ENCODE measurements around the gene FMO5. TPM values are rescaled to one million over a fixed set of nuclear protein-coding genes. Genes with fewer than 3 reads are reported as not detected.
"Not testable (repeated sequence)": the region's sequence is repeated elsewhere in the genome, so short reads cannot be mapped to it uniquely, and the experiment has no call there.

Gene FMO5
- total RNA-seq, 1 donor from 2014 or later = not detected

GRCh38 chr1:147236959-147237791 is 12.0 kb upstream of the FMO5 start:
- Mint-ChIP-seq H3K27ac (no peak overlapping the region), H3K27me3 (ENCODE audit: insufficient read depth) (peaks cover 3% of the 10 kb centered on the region), H3K4me3 (no peak overlapping the region), H3K36me3 (ENCODE audit: low read depth) (no peaks in the 10 kb centered on the region), H3K4me1 (ENCODE audit: low read depth) (peaks cover 3% of the 10 kb centered on the region), H3K9me3 (no peaks in the 10 kb centered on the region)
- intact Hi-C loops (cut with micrococcal nuclease) = no loop called here
- no peak for DNase-seq (ENCODE audit: low spot score)

DNA sequence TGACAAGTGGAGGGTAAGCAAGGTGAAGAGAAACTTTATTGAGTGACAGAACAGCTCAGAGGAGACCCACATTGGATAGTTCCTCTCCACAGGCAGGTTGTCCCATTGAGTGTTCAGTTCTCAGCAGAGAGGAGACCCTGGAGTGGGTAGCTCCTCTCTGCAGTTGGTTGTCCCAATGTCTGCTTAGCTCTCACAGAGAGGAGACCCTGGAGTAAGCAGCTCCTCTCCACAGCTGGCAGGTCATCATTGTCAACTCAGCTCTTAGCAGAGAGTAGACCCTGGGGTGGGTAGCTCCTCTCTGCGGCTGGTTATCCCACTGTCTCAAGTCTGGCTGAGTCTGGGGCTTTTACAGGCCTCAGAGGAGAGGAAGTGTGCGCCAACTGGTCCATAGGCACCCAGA is 11.3 kb upstream of the FMO5 start:
- Mint-ChIP-seq H3K4me1 (ENCODE audit: low read depth) (no peaks in the 10 kb centered on the region), H3K36me3 (ENCODE audit: low read depth) (no peaks in the 10 kb centered on the region), H3K9me3 (no peaks in the 10 kb centered on the region), H3K4me3 (no peak overlapping the region), H3K27ac (no peak overlapping the region), H3K27me3 (ENCODE audit: insufficient read depth) (peaks cover 3% of the 10 kb centered on the region)
- intact Hi-C loops (cut with micrococcal nuclease) = no loop called here
- no peak for DNase-seq (ENCODE audit: low spot score)

- Mint-ChIP-seq H3K27me3 (ENCODE audit: insufficient read depth) (peaks cover 7% of the 10 kb centered on the region), H3K9me3 (no peaks in the 10 kb centered on the region), H3K36me3 (ENCODE audit: low read depth) (no peaks in the 10 kb centered on the region), H3K4me1 (ENCODE audit: low read depth) (no peaks in the 10 kb centered on the region), H3K4me3 (no peak overlapping the region), H3K27ac (no peak overlapping the region)
- no peak for DNase-seq (ENCODE audit: low spot score)
- intact Hi-C loops (cut with micrococcal nuclease) = no loop called here
Measured at GRCh38 chr1:147235822-147236221, 10.7 kb upstream of the FMO5 start.

GRCh38 chr1:147233903-147234302 is 8.8 kb upstream of the FMO5 start:
- DNase-seq (ENCODE audit: low spot score); H3K36me3 Mint-ChIP-seq (ENCODE audit: low read depth); intact Hi-C loops (cut with micrococcal nuclease); H3K4me3 Mint-ChIP-seq; H3K4me1 Mint-ChIP-seq (ENCODE audit: low read depth); H3K27ac Mint-ChIP-seq; H3K9me3 Mint-ChIP-seq: not testable (repeated sequence)
- peaks cover 12% of the 10 kb centered on the region for H3K27me3 Mint-ChIP-seq (ENCODE audit: insufficient read depth)

DNA sequence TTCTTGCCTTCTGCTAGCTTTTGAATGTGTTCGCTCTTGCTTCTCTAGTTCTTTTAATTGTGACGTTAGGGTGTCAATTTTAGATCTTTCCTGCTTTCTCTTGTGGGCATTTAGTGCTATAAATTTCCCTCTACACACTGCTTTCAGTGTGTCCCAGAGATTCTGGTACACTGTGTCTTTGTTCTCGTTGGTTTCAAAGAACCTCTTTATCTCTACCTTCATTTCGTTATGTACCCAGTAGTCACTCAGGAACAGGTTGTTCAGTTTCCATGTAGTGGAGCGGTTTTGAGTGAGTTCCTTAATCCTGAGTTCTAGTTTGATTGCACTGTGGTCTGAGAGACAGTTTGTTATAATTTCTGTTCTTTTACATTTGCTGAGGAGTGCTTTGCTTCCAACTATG is 5.9 kb upstream of the FMO5 start:
- peaks cover 12% of the 10 kb centered on the region for H3K27me3 Mint-ChIP-seq (ENCODE audit: insufficient read depth)
- H3K4me3 Mint-ChIP-seq; H3K9me3 Mint-ChIP-seq; H3K36me3 Mint-ChIP-seq (ENCODE audit: low read depth); DNase-seq (ENCODE audit: low spot score); intact Hi-C loops (cut with micrococcal nuclease); H3K4me1 Mint-ChIP-seq (ENCODE audit: low read depth); H3K27ac Mint-ChIP-seq: not testable (repeated sequence)

DNA sequence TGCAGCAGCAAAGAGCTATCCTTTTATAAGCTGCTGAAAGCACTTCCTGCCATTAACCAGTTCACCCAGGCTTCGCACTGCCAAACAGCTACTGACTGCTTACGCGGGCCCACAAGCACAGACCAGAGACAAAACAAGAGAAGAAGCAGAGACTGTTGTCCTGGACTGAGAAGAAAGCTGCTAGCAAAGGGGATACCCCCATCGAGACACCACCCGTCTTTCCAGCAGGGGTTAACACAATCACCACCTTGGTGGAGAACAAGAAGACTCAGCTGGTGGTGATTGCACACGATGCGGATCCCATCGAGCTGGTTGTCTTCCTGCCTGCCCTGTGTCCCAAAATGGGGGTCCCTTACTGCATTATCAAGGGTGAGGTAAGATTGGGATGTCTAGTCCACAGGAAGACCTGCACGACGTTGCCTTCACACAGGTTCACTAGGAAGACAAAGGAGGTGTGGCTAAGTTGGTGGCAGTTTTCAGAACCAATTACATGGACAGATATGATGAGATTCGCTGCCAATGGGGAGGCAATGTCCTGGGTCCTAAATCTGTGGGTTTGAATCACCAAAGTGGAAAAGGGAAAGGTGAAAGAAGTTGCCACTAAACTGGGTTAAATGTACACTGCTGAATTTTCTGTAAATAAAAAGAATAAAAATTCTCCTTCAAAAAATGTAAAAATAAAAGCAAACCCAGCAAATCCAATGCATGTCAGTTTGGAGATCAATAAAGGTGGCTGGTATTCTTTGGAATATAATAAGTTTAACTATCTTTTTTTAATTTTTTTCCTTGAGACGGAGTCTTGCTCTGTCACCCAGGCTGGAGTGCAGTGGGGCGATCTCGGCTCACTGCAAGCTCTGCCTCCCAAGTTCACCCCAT is 1.2 kb downstream of the FMO5 start:
- Mint-ChIP-seq H3K36me3 (ENCODE audit: low read depth) (no peaks in the 10 kb centered on the region), H3K9me3 (no peaks in the 10 kb centered on the region), H3K4me1 (ENCODE audit: low read depth) (peaks cover 20% of the 10 kb centered on the region), H3K4me3 (no peak overlapping the region), H3K27me3 (ENCODE audit: insufficient read depth) (peaks cover 3% of the 10 kb centered on the region), H3K27ac (no peak overlapping the region)
- DNase-seq (ENCODE audit: low spot score) = no peak
- intact Hi-C loops (cut with micrococcal nuclease) = no loop called here

DNA sequence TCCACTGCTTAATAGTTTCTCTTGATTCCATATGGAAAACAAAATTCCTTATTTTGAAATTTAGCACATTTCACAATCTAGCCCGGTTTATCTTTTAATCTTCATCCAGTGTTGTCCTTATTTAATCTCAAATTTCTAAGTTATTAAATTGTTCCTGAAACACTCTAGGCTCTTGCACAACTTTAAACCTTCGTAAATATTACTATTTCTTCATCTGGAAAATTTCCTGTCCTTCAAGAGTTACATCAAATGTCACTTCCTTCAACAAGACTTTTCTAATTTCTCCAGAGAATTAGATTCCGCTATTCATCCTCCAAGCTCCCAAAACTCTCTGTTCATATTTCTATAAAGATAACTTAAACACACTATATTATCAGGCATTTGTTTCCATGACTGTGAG is 6.5 kb downstream of the FMO5 start:
- Mint-ChIP-seq H3K4me1 (ENCODE audit: low read depth) (no peaks in the 10 kb centered on the region), H3K9me3 (no peaks in the 10 kb centered on the region), H3K27ac (no peak overlapping the region), H3K36me3 (ENCODE audit: low read depth) (no peaks in the 10 kb centered on the region), H3K27me3 (ENCODE audit: insufficient read depth) (peaks cover 8% of the 10 kb centered on the region), H3K4me3 (no peak overlapping the region)
- intact Hi-C loops (cut with micrococcal nuclease) = no loop called here
- DNase-seq (ENCODE audit: low spot score) = no peak

- DNase-seq (ENCODE audit: low spot score) = no peak
- no peak overlapping the region for H3K27ac Mint-ChIP-seq
- no peak overlapping the region for H3K4me3 Mint-ChIP-seq
- no peaks in the 10 kb centered on the region for H3K9me3 Mint-ChIP-seq
- H3K36me3 Mint-ChIP-seq (ENCODE audit: low read depth) = no peaks in the 10 kb centered on the region
- intact Hi-C loops (cut with micrococcal nuclease) = no loop called here
- H3K27me3 Mint-ChIP-seq (ENCODE audit: insufficient read depth) = peaks cover 8% of the 10 kb centered on the region
- H3K4me1 Mint-ChIP-seq (ENCODE audit: low read depth) = no peaks in the 10 kb centered on the region
Measured at GRCh38 chr1:147217141-147217540, 8.0 kb downstream of the FMO5 start.

DNA sequence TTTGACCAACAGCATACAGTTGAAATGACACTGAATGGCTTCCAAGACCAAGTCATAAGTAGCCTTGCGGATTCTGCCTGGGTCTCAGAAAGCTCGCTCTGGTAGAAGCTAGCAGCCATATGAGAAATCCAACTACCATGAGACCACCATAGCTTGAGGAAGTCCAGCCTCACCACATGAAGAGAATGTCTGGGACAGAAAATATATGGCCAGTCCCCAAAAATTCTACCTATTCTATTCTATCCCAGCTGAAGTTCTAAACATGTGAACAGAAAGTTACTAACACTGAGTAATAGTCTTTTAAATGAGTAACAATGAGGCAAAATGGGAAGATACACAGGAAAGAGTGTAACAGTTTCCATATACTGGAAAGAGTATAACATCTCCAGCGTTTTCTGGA is 9.0 kb downstream of the FMO5 start:
- H3K36me3 Mint-ChIP-seq (ENCODE audit: low read depth) = no peaks in the 10 kb centered on the region

GRCh38 chr1:147215540-147215916 is 9.6 kb downstream of the FMO5 start:
- no peaks in the 10 kb centered on the region for H3K9me3 Mint-ChIP-seq
- no peak for DNase-seq (ENCODE audit: low spot score)
- intact Hi-C loops (cut with micrococcal nuclease) = no loop called here
- H3K4me1 Mint-ChIP-seq (ENCODE audit: low read depth) = no peaks in the 10 kb centered on the region
- peaks cover 8% of the 10 kb centered on the region for H3K27me3 Mint-ChIP-seq (ENCODE audit: insufficient read depth)
- no peaks in the 10 kb centered on the region for H3K36me3 Mint-ChIP-seq (ENCODE audit: low read depth)
- H3K4me3 Mint-ChIP-seq = no peak overlapping the region
- no peak overlapping the region for H3K27ac Mint-ChIP-seq

More for the DNA sequence above, 9.0 kb downstream of the FMO5 start:
- peaks cover 8% of the 10 kb centered on the region for H3K27me3 Mint-ChIP-seq (ENCODE audit: insufficient read depth)
- DNase-seq (ENCODE audit: low spot score) = no peak
- no peaks in the 10 kb centered on the region for H3K4me1 Mint-ChIP-seq (ENCODE audit: low read depth)
- no peaks in the 10 kb centered on the region for H3K9me3 Mint-ChIP-seq
- H3K4me3 Mint-ChIP-seq = no peak overlapping the region
- H3K27ac Mint-ChIP-seq = no peak overlapping the region
- intact Hi-C loops (cut with micrococcal nuclease) = no loop called here

DNA sequence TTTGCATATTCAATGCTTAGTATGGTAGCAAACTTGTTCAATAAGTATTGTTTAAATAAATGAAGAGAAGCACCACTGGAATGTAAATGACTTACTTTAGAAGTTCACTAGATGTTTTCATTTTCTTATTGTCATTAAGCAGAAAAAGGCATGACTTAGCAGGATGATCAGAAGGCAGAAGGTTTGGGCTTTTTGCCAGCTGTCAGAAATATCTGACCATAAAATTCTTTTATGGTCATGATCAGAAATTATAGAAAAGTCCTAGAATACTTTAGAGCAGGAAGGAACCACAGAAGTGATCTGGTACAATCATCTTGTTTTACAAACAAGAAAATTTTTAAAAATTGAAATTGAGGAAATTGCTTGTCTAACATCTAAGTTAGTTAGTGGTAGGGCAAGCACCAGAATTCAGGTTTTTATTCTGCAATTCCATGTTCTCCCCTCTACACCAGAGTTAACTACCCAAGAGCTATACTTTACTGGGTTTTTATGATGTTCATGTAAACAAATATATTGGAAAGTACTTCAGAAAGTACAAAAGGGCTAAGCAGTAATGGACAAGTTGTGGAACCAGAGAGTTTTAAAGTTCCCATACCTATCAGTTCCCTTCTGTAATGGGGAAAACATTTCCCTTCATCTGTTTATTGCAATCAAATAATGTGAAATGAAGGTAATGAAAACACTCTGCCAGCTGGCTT is 10.1 kb downstream of the FMO5 start:
- Mint-ChIP-seq H3K27me3 (ENCODE audit: insufficient read depth) (peaks cover 8% of the 10 kb centered on the region), H3K36me3 (ENCODE audit: low read depth) (no peaks in the 10 kb centered on the region), H3K27ac (no peak overlapping the region), H3K9me3 (no peaks in the 10 kb centered on the region), H3K4me3 (no peak overlapping the region), H3K4me1 (ENCODE audit: low read depth) (no peaks in the 10 kb centered on the region)
- intact Hi-C loops (cut with micrococcal nuclease) = no loop called here
- no peak for DNase-seq (ENCODE audit: low spot score)

DNA sequence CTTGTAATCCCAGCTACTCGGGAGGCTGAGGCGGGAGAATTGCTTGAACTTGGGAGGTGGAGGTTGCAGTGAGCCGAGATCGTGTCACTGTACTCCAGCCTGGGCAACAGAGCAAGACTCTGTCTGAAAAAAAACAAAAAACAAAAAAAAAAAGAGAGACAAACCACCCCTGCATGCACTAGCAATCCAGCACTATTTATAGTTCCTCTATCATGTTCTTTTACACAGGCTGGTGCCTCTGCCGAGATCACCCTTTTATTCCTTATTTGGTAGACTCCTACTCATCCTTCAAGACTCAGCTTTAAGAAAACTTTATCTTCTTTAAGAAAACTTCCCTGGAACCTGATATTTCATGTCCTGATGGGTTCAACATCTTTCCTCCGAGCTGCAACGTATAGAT is 10.8 kb downstream of the FMO5 start:
- H3K9me3 Mint-ChIP-seq = no peaks in the 10 kb centered on the region
- intact Hi-C loops (cut with micrococcal nuclease) = no loop called here
- DNase-seq (ENCODE audit: low spot score) = no peak
- no peak overlapping the region for H3K27ac Mint-ChIP-seq
- peaks cover 8% of the 10 kb centered on the region for H3K27me3 Mint-ChIP-seq (ENCODE audit: insufficient read depth)
- H3K4me3 Mint-ChIP-seq = no peak overlapping the region
- no peaks in the 10 kb centered on the region for H3K4me1 Mint-ChIP-seq (ENCODE audit: low read depth)
- H3K36me3 Mint-ChIP-seq (ENCODE audit: low read depth) = no peaks in the 10 kb centered on the region

GRCh38 chr1:147213271-147213670 is 11.9 kb downstream of the FMO5 start:
- DNase-seq (ENCODE audit: low spot score) = no peak
- no peaks in the 10 kb centered on the region for H3K4me1 Mint-ChIP-seq (ENCODE audit: low read depth)
- intact Hi-C loops (cut with micrococcal nuclease) = no loop called here
- no peaks in the 10 kb centered on the region for H3K9me3 Mint-ChIP-seq
- peaks cover 8% of the 10 kb centered on the region for H3K27me3 Mint-ChIP-seq (ENCODE audit: insufficient read depth)
- H3K27ac Mint-ChIP-seq = no peak overlapping the region
- no peaks in the 10 kb centered on the region for H3K36me3 Mint-ChIP-seq (ENCODE audit: low read depth)
- H3K4me3 Mint-ChIP-seq = no peak overlapping the region
